IPS DF 4.7 (cell line): ENCODE results near the gene UNC5A.
"Not testable (repeated sequence)": the region's sequence is repeated elsewhere in the genome, so short reads cannot be mapped to it uniquely, and the experiment has no call there.

Source experiments
- DNase-seq: peaks from one replicate; pipeline ENCODE4 v3.0.0-alpha.2; 2013; ENCODE audit warnings: low spot score; ENCODE audit errors: extremely low read depth

UNC5A gene

GRCh38 chr5:176862330-176862995 lies 52.1 kb downstream of the UNC5A start:
- DNase-seq = no peak

GRCh38 chr5:176863041-176863764 lies 52.8 kb downstream of the UNC5A start:
- no peak for DNase-seq

- no peak for DNase-seq
These were observed 53.4 kb downstream of the UNC5A start for GRCh38 chr5:176863765-176864098.

GRCh38 chr5:176864755-176865154 lies 54.4 kb downstream of the UNC5A start:
- no peak for DNase-seq

- DNase-seq = no peak
These were observed 55.6 kb downstream of the UNC5A start for GRCh38 chr5:176865964-176866363.

GRCh38 chr5:176866707-176867310 lies 56.5 kb downstream of the UNC5A start:
- no peak for DNase-seq

- DNase-seq = no peak
These were observed 57.8 kb downstream of the UNC5A start for GRCh38 chr5:176868126-176868525.

GRCh38 chr5:176868731-176869130 lies 58.4 kb downstream of the UNC5A start:
- no peak for DNase-seq

- no peak for DNase-seq
These were observed 59.2 kb downstream of the UNC5A start for GRCh38 chr5:176869501-176870109.

GRCh38 chr5:176870110-176870591 lies 59.8 kb downstream of the UNC5A start:
- peak; percentile 28 for DNase-seq

GRCh38 chr5:176870644-176871043 lies 60.3 kb downstream of the UNC5A start:
- not testable (repeated sequence) for DNase-seq

GRCh38 chr5:176872586-176872985 lies 62.2 kb downstream of the UNC5A start:
- DNase-seq = not testable (repeated sequence)

GRCh38 chr5:176873011-176873410 lies 62.7 kb downstream of the UNC5A start:
- DNase-seq = not testable (repeated sequence)

- no peak for DNase-seq
These were observed 63.3 kb downstream of the UNC5A start for GRCh38 chr5:176873541-176874172.

GRCh38 chr5:176874198-176874780 lies 63.9 kb downstream of the UNC5A start:
- no peak for DNase-seq

- no peak for DNase-seq
These were observed 64.7 kb downstream of the UNC5A start for GRCh38 chr5:176875014-176875550.

- DNase-seq = no peak
These were observed 65.6 kb downstream of the UNC5A start for GRCh38 chr5:176875783-176876505.

- no peak for DNase-seq
These were observed 66.4 kb downstream of the UNC5A start for GRCh38 chr5:176876506-176877431.

GRCh38 chr5:176877793-176878331 lies 67.5 kb downstream of the UNC5A start:
- DNase-seq = no peak
